ENCODE measurements around the gene MIB2. TPM values are rescaled to one million over a fixed set of nuclear protein-coding genes. Genes with fewer than 3 reads are reported as not detected.

Gene MIB2
- total RNA-seq, 2 experiments from 2014 or later: 31.1 to 36.1 TPM

DNA sequence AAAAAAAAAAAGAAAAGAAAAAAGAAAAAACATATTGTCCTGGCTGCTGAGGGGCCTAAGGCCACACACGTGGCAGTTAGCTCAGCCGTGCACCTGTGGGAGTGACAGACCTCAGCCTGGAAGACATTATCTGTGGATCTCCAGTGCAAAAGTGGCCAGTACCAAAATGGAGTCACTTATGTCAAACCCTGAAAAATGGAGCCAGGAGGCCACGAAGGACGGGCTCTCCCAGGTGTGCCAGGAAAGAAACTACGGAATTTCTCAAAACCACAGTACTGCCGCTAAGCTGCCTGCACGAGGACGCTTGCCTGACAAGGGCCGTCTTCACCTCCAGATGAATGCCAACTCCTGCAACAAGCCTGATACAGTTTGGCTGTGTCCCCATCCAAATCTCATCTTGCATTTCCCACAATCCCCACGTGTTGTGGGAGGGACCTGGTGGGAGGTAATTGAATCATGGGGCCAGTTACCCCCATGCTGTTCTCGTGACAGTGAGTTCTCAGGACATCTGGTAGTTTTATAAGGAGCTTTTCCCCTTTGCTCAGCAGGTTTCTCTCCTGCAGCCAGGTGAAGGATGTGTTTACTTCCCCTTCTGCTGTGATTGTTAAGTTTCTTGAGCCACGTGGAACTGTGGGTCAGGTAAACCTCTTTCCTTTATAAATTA lies 5.3 kb upstream of the MIB2 start:
- Mint-ChIP-seq H3K27me3 (no peaks in the 10 kb centered on the region), H3K36me3 (peaks cover 6% of the 10 kb centered on the region), H3K27ac (no peak overlapping the region), H3K4me3 (no peak overlapping the region), H3K9me3 (no peaks in the 10 kb centered on the region), H3K4me1 (ENCODE audit: low read depth) (peaks cover 30% of the 10 kb centered on the region)
- intact Hi-C loops (cut with micrococcal nuclease): no loop called here
- no peak for DNase-seq
- CTCF ChIA-PET: no interaction called here
- POLR2A ChIA-PET: no interaction called here

- H3K36me3 Mint-ChIP-seq: peaks cover 6% of the 10 kb centered on the region
- DNase-seq: no peak
- POLR2A ChIA-PET: interaction anchor here (1.3 kb wide), 1 partner anchor 41 kb away, joined by 5 read pairs; no protein-coding TSS in a partner anchor
- no peak overlapping the region for H3K27ac Mint-ChIP-seq
- no peaks in the 10 kb centered on the region for H3K27me3 Mint-ChIP-seq
- H3K4me1 Mint-ChIP-seq (ENCODE audit: low read depth): peaks cover 30% of the 10 kb centered on the region
- intact Hi-C loops (cut with micrococcal nuclease): no loop called here
- CTCF ChIA-PET: no interaction called here
- no peaks in the 10 kb centered on the region for H3K9me3 Mint-ChIP-seq
- H3K4me3 Mint-ChIP-seq: no peak overlapping the region
These were observed 4.5 kb upstream of the MIB2 start for GRCh38 chr1:1610796-1611195.

DNA sequence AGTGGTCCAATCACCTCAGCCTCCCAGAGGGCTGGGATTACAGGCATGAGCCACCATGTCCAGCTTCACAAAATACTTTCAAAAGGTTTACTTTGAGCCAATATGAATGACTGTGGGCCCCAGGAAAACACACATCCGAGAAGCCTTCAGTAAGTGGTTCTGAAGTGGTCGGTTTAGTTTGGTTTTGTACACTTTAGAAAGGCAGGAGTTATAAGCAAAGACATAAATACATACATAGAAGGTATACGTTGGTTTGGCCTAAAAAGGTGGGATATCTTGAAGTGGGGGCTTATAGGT lies 3.2 kb upstream of the MIB2 start:
- Mint-ChIP-seq H3K27me3 (no peaks in the 10 kb centered on the region), H3K4me1 (ENCODE audit: low read depth) (peaks cover 27% of the 10 kb centered on the region), H3K4me3 (no peak overlapping the region), H3K9me3 (no peaks in the 10 kb centered on the region), H3K27ac (no peak overlapping the region), H3K36me3 (peaks cover 6% of the 10 kb centered on the region)
- CTCF ChIA-PET: no interaction called here
- POLR2A ChIA-PET: interaction anchor here (1.3 kb wide), 1 partner anchor 42 kb away, joined by 5 read pairs; no protein-coding TSS in a partner anchor
- intact Hi-C loops (cut with micrococcal nuclease): no loop called here
- no peak for DNase-seq

- H3K27me3 Mint-ChIP-seq: no peaks in the 10 kb centered on the region
- peaks cover 6% of the 10 kb centered on the region for H3K36me3 Mint-ChIP-seq
- ChIA-PET POLR2A (interaction anchor here (1.0 to 1.1 kb wide), 2 partner anchors 9 to 36 kb away, joined by 3 to 4 read pairs; no protein-coding TSS in a partner anchor), CTCF (interaction anchor here (1.2 to 1.5 kb wide), 3 partner anchors 16 to 56 kb away, joined by 4 to 13 read pairs (median 6); no protein-coding TSS in a partner anchor)
- H3K4me3 Mint-ChIP-seq: peak overlapping the region; percentile 90
- H3K9me3 Mint-ChIP-seq: no peaks in the 10 kb centered on the region
- intact Hi-C loops (cut with micrococcal nuclease): loop anchor here (2.0 kb wide), 2 partner anchors 17 to 45 kb away; partner anchors contain the start of gene CDK11B
- no peak for DNase-seq
- peak overlapping the region; percentile 90 for H3K27ac Mint-ChIP-seq
- peaks cover 22% of the 10 kb centered on the region for H3K4me1 Mint-ChIP-seq (ENCODE audit: low read depth)
These were observed 1.7 kb upstream of the MIB2 start for GRCh38 chr1:1613509-1614082.

DNA sequence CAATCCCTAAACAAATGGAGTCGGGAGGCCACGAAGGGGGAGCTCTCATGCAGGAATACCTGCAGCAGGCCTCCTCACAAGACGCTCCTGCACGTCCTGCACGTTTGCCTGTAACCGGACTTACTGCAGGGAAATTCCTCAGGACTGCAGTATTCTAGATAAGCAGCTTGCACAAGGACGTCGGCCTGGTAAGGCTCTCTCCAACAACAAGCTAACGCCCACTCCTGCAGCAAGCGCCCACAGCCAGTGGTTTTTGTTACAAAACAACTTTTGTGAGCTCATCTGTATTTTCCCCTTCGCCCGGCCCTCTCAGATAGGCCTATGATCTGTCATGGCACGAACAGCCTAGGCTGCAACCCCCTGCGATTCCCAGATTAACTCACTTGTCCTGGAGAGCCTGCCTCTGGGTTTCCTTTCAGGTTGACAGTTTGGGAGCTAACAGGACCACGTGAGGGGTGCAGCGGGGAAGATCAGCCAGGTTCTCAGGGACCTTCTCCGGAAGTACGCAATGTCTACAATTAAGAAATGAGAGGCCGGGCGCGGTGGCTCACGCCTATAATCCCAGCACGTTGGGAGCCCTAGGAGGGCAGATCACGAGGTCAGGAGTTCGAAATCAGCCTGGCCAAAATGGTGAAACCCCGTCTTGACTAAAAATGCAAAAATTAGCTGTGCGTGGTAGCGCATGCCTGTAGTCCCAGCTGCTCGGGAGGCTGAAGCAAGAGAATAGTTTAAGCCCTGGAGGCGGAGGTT lies 921 bp upstream of the MIB2 start:
- H3K9me3 Mint-ChIP-seq: no peaks in the 10 kb centered on the region
- H3K27ac Mint-ChIP-seq: peak overlapping the region; percentile 90
- H3K4me3 Mint-ChIP-seq: peak overlapping the region; percentile 90
- CTCF ChIA-PET: interaction anchor here (0.6 to 1.5 kb wide), 6 partner anchors 16 to 291 kb away, joined by 3 to 13 read pairs (median 4); partner anchors contain the start of gene CCNL2
- peaks cover 22% of the 10 kb centered on the region for H3K4me1 Mint-ChIP-seq (ENCODE audit: low read depth)
- POLR2A ChIA-PET: interaction anchor here (0.8 to 1.1 kb wide), 4 partner anchors 10 to 103 kb away, joined by 3 to 4 read pairs (median 3); no protein-coding TSS in a partner anchor
- DNase-seq: peak; percentile 76
- peaks cover 6% of the 10 kb centered on the region for H3K36me3 Mint-ChIP-seq
- intact Hi-C loops (cut with micrococcal nuclease): loop anchor here (2.0 kb wide), 2 partner anchors 16 to 44 kb away; partner anchors contain the start of gene CDK11B
- H3K27me3 Mint-ChIP-seq: no peaks in the 10 kb centered on the region

GRCh38 chr1:1614954-1615255 lies 395 bp upstream of the MIB2 start:
- ChIA-PET CTCF (interaction anchor here (0.6 to 1.5 kb wide), 6 partner anchors 14 to 291 kb away, joined by 3 to 13 read pairs (median 4); partner anchors contain the start of gene CCNL2), POLR2A (interaction anchor here (0.8 to 1.2 kb wide), 3 partner anchors 16 to 104 kb away, joined by 3 read pairs; no protein-coding TSS in a partner anchor)
- H3K27ac Mint-ChIP-seq: peak overlapping the region; percentile 90
- H3K27me3 Mint-ChIP-seq: no peaks in the 10 kb centered on the region
- peaks cover 6% of the 10 kb centered on the region for H3K36me3 Mint-ChIP-seq
- DNase-seq: no peak
- H3K4me3 Mint-ChIP-seq: peak overlapping the region; percentile 90
- H3K9me3 Mint-ChIP-seq: no peaks in the 10 kb centered on the region
- intact Hi-C loops (cut with micrococcal nuclease): loop anchor here (1.0 to 2.0 kb wide), 4 partner anchors 16 to 240 kb away; partner anchors contain the start of genes AURKAIP1, CDK11B and SSU72
- H3K4me1 Mint-ChIP-seq (ENCODE audit: low read depth): peaks cover 22% of the 10 kb centered on the region

DNA sequence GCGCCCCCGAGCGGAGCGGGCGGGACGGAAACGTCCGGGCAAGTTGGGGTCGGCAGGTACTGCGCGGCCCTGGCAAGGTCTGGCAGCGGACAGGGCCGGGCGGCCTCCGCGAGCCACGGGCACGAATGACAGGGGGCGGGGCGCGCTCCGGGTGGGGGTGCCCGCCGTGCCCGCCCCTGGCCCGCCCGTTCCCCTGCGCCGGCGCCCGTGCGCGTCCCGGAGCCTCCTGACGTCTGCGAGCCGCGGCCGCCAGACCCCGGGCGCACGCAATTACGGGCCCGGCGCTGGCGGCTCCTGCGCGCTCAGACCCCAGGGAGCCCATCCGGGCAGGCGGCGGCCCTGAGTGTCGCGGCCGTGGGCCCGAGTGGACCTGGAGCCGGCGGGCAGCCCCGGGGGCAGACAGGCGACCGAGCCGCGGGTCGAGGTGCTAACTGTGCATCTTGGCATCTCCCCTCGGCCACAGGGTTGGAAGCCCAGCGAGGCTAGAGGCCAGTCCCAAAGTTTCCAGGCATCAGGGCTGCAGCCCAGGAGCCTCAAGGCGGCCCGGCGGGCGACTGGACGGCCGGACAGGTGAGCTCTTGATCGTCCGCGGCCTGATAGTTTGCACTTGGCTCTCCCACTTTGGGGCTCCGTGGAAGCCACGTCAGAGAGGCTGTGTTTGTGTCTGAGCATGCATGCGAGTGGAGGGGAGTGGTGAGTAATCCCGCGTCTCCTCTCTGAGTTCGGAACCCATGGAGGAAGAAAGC lies 918 bp downstream of the MIB2 start:
- intact Hi-C loops (cut with micrococcal nuclease): no loop called here
- CTCF ChIA-PET: interaction anchor here (0.6 to 0.9 kb wide), 2 partner anchors 13 to 214 kb away, joined by 4 to 5 read pairs; no protein-coding TSS in a partner anchor
- DNase-seq: peak; percentile 44

DNA sequence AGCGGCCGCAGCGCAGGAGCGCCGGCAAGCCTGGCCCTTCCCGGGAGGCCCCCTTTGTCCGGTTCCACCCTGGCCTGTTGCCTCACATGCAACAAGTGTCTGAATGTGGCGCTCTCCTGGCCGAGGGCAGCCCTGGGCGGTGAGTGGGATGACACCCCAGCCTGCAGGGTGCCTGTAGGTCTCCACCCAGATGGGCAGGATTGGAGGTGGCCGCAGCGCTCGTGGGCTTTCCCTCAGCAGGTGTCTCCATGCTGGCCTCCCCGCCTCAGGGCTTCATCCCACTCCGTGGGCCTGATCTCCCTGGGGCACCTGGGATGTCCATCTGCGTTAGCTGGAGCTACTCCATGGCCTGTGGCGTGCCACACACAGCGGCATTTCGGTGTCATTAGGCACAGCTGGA lies 1.5 kb downstream of the MIB2 start:
- POLR2A ChIA-PET: no interaction called here
- peaks cover 6% of the 10 kb centered on the region for H3K36me3 Mint-ChIP-seq
- H3K4me1 Mint-ChIP-seq (ENCODE audit: low read depth): peaks cover 18% of the 10 kb centered on the region
- H3K27ac Mint-ChIP-seq: no peak overlapping the region
- H3K4me3 Mint-ChIP-seq: peak overlapping the region; percentile 69
- no peaks in the 10 kb centered on the region for H3K27me3 Mint-ChIP-seq
- no peaks in the 10 kb centered on the region for H3K9me3 Mint-ChIP-seq
- intact Hi-C loops (cut with micrococcal nuclease): no loop called here
- DNase-seq: no peak
- CTCF ChIA-PET: no interaction called here

More for the DNA sequence above, 918 bp downstream of the MIB2 start:
- H3K27ac Mint-ChIP-seq: peak overlapping the region; percentile 65
- H3K36me3 Mint-ChIP-seq: peaks cover 6% of the 10 kb centered on the region
- POLR2A ChIA-PET: interaction anchor here (1.0 to 1.3 kb wide), 4 partner anchors 13 to 208 kb away, joined by 3 read pairs; no protein-coding TSS in a partner anchor
- peak overlapping the region; percentile 69 for H3K4me3 Mint-ChIP-seq
- H3K4me1 Mint-ChIP-seq (ENCODE audit: low read depth): peaks cover 18% of the 10 kb centered on the region
- H3K9me3 Mint-ChIP-seq: no peaks in the 10 kb centered on the region
- H3K27me3 Mint-ChIP-seq: no peaks in the 10 kb centered on the region

DNA sequence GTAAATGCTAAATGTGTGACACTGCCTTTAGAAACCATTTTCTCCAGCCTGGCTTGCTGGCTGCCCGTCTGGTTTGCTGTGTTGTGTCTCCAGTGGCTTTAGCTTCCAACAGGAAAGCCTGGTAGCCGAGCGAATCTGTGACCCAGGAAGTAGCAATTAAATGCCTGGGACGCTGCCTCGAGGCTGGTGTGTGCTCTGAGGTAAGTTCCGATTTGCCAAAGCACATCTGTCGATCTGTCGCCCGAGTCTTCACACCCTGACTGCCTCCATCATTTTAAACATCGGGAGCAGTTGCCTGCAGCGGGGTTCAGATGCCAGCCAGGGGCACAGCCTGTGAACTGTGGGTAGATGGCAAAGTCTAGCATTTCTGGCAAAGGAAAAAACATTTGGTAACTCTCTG lies 2.2 kb downstream of the MIB2 start:
- Mint-ChIP-seq H3K4me1 (ENCODE audit: low read depth) (peaks cover 18% of the 10 kb centered on the region), H3K36me3 (peaks cover 6% of the 10 kb centered on the region), H3K9me3 (no peaks in the 10 kb centered on the region), H3K27ac (no peak overlapping the region), H3K4me3 (peak overlapping the region; percentile 69), H3K27me3 (no peaks in the 10 kb centered on the region)
- POLR2A ChIA-PET: no interaction called here
- intact Hi-C loops (cut with micrococcal nuclease): no loop called here
- DNase-seq: no peak
- CTCF ChIA-PET: no interaction called here

- Mint-ChIP-seq H3K27me3 (no peaks in the 10 kb centered on the region), H3K4me1 (ENCODE audit: low read depth) (peaks cover 18% of the 10 kb centered on the region), H3K9me3 (no peaks in the 10 kb centered on the region), H3K27ac (no peak overlapping the region), H3K36me3 (peaks cover 6% of the 10 kb centered on the region), H3K4me3 (no peak overlapping the region)
- intact Hi-C loops (cut with micrococcal nuclease): no loop called here
- ChIA-PET CTCF (no interaction called here), POLR2A (interaction anchor here (0.6 kb wide), 1 partner anchor 11 kb away, joined by 3 read pairs; no protein-coding TSS in a partner anchor)
- no peak for DNase-seq
These were observed 2.6 kb downstream of the MIB2 start for GRCh38 chr1:1617925-1618324.

DNA sequence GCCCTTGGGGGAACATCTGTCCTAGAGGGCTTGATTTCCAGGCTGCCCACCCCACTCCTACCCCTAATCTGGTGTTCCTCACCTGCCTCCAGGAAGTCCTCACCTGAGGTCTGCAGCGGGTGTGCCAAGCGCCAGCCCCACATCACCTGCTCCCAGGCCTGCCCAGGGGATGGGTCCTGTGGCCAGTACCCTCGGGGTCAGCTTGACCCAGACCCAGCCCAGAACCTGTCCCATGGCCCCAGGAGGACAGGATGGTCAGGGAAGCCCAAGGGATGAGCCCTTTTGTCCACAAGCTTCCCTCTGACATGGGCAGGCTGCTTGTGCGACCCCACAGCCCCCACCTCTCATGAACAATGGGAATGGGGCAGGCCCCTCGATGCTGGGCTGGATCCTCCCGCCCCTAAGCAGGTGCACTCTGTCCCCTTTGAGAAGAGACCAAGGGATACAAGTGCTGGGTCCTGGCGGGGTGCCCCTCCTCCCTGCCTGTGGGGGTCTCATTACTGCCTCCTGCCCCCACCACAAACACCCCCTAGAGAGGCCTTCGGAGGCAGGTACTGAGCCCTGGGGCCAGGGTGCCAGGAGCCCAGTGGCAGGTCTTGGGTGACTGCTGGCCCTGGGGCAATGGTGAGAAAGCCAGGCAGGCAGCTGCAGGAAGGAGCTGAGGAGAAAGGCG lies 3.2 kb downstream of the MIB2 start:
- Mint-ChIP-seq H3K4me3 (no peak overlapping the region), H3K27ac (no peak overlapping the region), H3K36me3 (peaks cover 6% of the 10 kb centered on the region), H3K27me3 (no peaks in the 10 kb centered on the region), H3K4me1 (ENCODE audit: low read depth) (peaks cover 18% of the 10 kb centered on the region), H3K9me3 (no peaks in the 10 kb centered on the region)
- intact Hi-C loops (cut with micrococcal nuclease): no loop called here
- POLR2A ChIA-PET: interaction anchor here (0.6 kb wide), 1 partner anchor 10 kb away, joined by 3 read pairs; no protein-coding TSS in a partner anchor
- CTCF ChIA-PET: no interaction called here
- no peak for DNase-seq

All from activated CD4-positive, alpha-beta memory T cell treated with anti-CD3 and anti-CD28 coated beads for 36 hours (primary cell).